ENCODE data around the gene BET1L.

BET1L gene

DNA sequence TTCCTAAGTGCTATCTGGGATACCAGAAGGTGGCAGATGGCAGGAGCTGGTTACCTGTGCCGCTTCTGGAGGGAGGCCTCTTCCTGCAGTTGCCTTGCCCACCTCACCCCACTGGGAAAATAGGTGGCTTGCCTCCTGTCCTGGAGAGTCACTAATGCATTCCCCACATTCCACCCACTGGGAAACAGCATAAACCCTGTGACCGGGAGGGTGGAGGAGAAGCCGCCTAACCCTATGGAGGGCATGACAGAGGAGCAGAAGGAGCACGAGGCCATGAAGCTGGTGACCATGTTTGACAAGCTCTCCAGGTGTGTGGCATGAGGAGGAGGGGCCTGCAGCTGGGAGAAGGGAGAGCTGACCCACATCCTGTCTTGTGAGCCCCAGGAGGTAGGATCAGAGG is 5.9 kb upstream of the BET1L start:
- Histone ChIP-seq H3K36me3 (ENCODE audit: control insufficient read depth, insufficient read depth, low read length) (peaks cover 49% of the 10 kb centered on the region), H3K9me3 (ENCODE audit: control insufficient read depth, insufficient read depth, low read length) (no peaks in the 10 kb centered on the region), H3K9ac (ENCODE audit: low read depth, low read length) (no peak overlapping the region), H3K27me3 (ENCODE audit: control insufficient read depth, insufficient read depth, low read length) (no peaks in the 10 kb centered on the region), H3K4me1 (ENCODE audit: control insufficient read depth, insufficient read depth, low read length) (peaks cover 2% of the 10 kb centered on the region), H3K4me3 (ENCODE audit: low read depth, low read length) (no peak overlapping the region)

DNA sequence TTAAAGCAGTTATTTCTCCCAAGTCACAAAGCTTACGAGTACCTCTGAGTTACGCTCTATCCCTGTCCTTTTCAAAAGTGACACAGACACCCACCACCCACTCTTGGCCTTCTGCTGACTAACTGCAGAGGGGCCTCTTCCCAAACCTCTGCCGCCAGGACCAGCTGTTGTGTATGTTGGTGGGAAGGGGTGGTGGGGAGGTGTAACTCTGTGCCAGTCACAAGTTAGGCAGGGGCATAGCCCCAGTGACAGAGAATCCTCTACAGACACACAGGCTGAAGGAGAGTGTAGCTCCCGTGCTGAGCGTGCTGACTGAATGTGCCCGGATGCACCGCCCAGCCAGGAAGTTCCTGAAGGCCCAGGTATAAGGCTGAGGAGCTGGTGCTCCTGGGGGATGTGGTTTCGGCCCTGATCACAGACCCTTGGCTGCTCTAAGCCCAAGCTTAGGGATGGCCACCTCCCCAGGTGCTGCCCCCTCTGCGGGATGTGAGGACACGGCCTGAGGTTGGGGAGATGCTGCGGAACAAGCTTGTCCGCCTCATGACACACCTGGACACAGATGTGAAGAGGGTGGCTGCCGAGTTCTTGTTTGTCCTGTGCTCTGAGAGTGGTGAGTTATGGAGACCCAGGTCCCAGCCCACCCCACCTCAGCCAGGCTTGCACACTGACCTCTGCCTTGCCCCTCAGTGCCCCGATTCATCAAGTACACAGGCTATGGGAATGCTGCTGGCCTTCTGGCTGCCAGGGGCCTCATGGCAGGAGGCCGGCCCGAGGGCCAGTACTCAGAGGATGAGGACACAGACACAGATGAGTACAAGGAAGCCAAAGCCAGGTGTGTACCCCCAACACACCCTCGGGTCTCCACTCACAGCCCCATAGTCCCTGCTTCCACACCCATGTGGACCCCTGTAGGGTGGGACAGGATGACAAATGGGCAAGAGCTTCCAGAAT is 5.2 kb upstream of the BET1L start:
- Histone ChIP-seq H3K36me3 (ENCODE audit: control insufficient read depth, insufficient read depth, low read length) (peaks cover 49% of the 10 kb centered on the region), H3K9me3 (ENCODE audit: control insufficient read depth, insufficient read depth, low read length) (no peaks in the 10 kb centered on the region), H3K4me1 (ENCODE audit: control insufficient read depth, insufficient read depth, low read length) (peaks cover 2% of the 10 kb centered on the region), H3K27me3 (ENCODE audit: control insufficient read depth, insufficient read depth, low read length) (no peaks in the 10 kb centered on the region), H3K9ac (ENCODE audit: low read depth, low read length) (no peak overlapping the region), H3K4me3 (ENCODE audit: low read depth, low read length) (no peak overlapping the region)

- no peaks in the 10 kb centered on the region for H3K9me3 ChIP-seq (ENCODE audit: control insufficient read depth, insufficient read depth, low read length)
- H3K36me3 ChIP-seq (ENCODE audit: control insufficient read depth, insufficient read depth, low read length) = peaks cover 53% of the 10 kb centered on the region
- H3K27me3 ChIP-seq (ENCODE audit: control insufficient read depth, insufficient read depth, low read length) = no peaks in the 10 kb centered on the region
- no peak overlapping the region for H3K4me3 ChIP-seq (ENCODE audit: low read depth, low read length)
- no peak overlapping the region for H3K9ac ChIP-seq (ENCODE audit: low read depth, low read length)
- H3K4me1 ChIP-seq (ENCODE audit: control insufficient read depth, insufficient read depth, low read length) = peaks cover 2% of the 10 kb centered on the region
Observed at GRCh38 chr11:211741-212140, 4.5 kb upstream of the BET1L start.

- Histone ChIP-seq H3K4me1 (ENCODE audit: control insufficient read depth, insufficient read depth, low read length) (peaks cover 2% of the 10 kb centered on the region), H3K36me3 (ENCODE audit: control insufficient read depth, insufficient read depth, low read length) (peaks cover 54% of the 10 kb centered on the region), H3K4me3 (ENCODE audit: low read depth, low read length) (no peak overlapping the region), H3K27me3 (ENCODE audit: control insufficient read depth, insufficient read depth, low read length) (no peaks in the 10 kb centered on the region), H3K9me3 (ENCODE audit: control insufficient read depth, insufficient read depth, low read length) (no peaks in the 10 kb centered on the region), H3K9ac (ENCODE audit: low read depth, low read length) (no peak overlapping the region)
Observed at GRCh38 chr11:211295-211694, 4.1 kb upstream of the BET1L start.

GRCh38 chr11:210803-211180 is 3.6 kb upstream of the BET1L start:
- peaks cover 54% of the 10 kb centered on the region for H3K36me3 ChIP-seq (ENCODE audit: control insufficient read depth, insufficient read depth, low read length)
- H3K4me1 ChIP-seq (ENCODE audit: control insufficient read depth, insufficient read depth, low read length) = peaks cover 2% of the 10 kb centered on the region
- no peaks in the 10 kb centered on the region for H3K9me3 ChIP-seq (ENCODE audit: control insufficient read depth, insufficient read depth, low read length)
- no peaks in the 10 kb centered on the region for H3K27me3 ChIP-seq (ENCODE audit: control insufficient read depth, insufficient read depth, low read length)
- H3K9ac ChIP-seq (ENCODE audit: low read depth, low read length) = no peak overlapping the region
- no peak overlapping the region for H3K4me3 ChIP-seq (ENCODE audit: low read depth, low read length)

DNA sequence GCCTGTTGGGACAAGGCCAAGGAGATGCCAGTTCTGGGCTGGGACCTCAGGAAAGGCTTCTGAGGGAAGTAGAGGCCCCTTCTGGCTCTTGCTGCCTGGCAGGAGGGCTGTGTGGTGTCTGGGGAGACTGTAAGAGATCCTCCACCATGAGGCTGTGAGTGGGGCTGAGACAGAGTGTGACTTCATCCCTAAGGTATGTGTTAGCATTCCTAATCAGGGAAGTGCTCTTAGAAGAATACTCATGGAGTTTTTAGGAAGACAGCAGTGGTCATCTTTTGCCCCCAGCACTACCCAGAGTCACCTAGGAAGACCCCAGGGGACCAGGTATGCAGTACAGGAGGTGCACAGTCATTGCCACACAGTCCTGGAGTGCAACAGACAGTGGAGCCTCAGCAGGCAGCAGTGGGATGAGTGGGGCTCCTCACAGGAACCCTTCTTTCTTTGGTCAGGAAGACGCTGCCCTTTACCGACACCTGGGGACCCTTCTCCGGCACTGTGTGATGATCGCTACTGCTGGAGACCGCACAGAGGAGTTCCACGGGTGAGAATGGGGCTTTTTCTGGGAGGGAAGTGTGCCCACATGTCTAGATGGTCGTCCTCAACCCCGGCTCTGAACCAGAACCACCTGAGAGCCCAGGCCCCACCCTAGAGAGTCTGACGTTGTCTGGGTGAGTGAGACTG is 3.1 kb upstream of the BET1L start:
- Histone ChIP-seq H3K4me3 (ENCODE audit: low read depth, low read length) (no peak overlapping the region), H3K9ac (ENCODE audit: low read depth, low read length) (no peak overlapping the region), H3K9me3 (ENCODE audit: control insufficient read depth, insufficient read depth, low read length) (no peaks in the 10 kb centered on the region), H3K36me3 (ENCODE audit: control insufficient read depth, insufficient read depth, low read length) (peaks cover 58% of the 10 kb centered on the region), H3K27me3 (ENCODE audit: control insufficient read depth, insufficient read depth, low read length) (no peaks in the 10 kb centered on the region), H3K4me1 (ENCODE audit: control insufficient read depth, insufficient read depth, low read length) (peaks cover 2% of the 10 kb centered on the region)

DNA sequence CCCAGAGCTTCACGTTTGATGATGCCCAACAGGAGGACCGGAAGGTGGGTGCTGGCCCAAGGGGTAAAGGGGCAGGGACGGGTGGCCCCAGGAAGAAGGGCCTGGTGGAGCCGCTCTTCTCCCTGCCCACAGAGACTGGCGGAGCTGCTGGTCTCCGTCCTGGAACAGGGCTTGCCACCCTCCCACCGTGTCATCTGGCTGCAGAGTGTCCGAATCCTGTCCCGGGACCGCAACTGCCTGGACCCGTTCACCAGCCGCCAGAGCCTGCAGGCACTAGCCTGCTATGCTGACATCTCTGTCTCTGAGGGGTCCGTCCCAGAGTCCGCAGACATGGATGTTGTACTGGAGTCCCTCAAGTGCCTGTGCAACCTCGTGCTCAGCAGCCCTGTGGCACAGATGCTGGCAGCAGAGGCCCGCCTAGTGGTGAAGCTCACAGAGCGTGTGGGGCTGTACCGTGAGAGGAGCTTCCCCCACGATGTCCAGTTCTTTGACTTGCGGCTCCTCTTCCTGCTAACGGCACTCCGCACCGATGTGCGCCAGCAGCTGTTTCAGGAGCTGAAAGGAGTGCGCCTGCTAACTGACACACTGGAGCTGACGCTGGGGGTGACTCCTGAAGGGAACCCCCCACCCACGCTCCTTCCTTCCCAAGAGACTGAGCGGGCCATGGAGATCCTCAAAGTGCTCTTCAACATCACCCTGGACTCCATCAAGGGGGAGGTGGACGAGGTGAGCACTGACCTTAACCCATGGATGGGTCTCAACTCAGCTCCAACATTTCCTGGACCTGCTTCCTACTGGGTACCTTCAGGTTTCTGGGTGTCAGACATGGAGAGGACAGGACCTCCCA is 2.3 kb upstream of the BET1L start:
- Histone ChIP-seq H3K4me1 (ENCODE audit: control insufficient read depth, insufficient read depth, low read length) (peaks cover 2% of the 10 kb centered on the region), H3K9me3 (ENCODE audit: control insufficient read depth, insufficient read depth, low read length) (no peaks in the 10 kb centered on the region), H3K9ac (ENCODE audit: low read depth, low read length) (peak overlapping the region; percentile 65), H3K27me3 (ENCODE audit: control insufficient read depth, insufficient read depth, low read length) (no peaks in the 10 kb centered on the region), H3K36me3 (ENCODE audit: control insufficient read depth, insufficient read depth, low read length) (peaks cover 58% of the 10 kb centered on the region), H3K4me3 (ENCODE audit: low read depth, low read length) (peak overlapping the region; percentile 98)

GRCh38 chr11:208917-209260 is 1.7 kb upstream of the BET1L start:
- peaks cover 2% of the 10 kb centered on the region for H3K4me1 ChIP-seq (ENCODE audit: control insufficient read depth, insufficient read depth, low read length)
- no peaks in the 10 kb centered on the region for H3K9me3 ChIP-seq (ENCODE audit: control insufficient read depth, insufficient read depth, low read length)
- H3K9ac ChIP-seq (ENCODE audit: low read depth, low read length) = peak overlapping the region; percentile 65
- H3K4me3 ChIP-seq (ENCODE audit: low read depth, low read length) = peak overlapping the region; percentile 98
- H3K27me3 ChIP-seq (ENCODE audit: control insufficient read depth, insufficient read depth, low read length) = no peaks in the 10 kb centered on the region
- H3K36me3 ChIP-seq (ENCODE audit: control insufficient read depth, insufficient read depth, low read length) = peaks cover 52% of the 10 kb centered on the region

DNA sequence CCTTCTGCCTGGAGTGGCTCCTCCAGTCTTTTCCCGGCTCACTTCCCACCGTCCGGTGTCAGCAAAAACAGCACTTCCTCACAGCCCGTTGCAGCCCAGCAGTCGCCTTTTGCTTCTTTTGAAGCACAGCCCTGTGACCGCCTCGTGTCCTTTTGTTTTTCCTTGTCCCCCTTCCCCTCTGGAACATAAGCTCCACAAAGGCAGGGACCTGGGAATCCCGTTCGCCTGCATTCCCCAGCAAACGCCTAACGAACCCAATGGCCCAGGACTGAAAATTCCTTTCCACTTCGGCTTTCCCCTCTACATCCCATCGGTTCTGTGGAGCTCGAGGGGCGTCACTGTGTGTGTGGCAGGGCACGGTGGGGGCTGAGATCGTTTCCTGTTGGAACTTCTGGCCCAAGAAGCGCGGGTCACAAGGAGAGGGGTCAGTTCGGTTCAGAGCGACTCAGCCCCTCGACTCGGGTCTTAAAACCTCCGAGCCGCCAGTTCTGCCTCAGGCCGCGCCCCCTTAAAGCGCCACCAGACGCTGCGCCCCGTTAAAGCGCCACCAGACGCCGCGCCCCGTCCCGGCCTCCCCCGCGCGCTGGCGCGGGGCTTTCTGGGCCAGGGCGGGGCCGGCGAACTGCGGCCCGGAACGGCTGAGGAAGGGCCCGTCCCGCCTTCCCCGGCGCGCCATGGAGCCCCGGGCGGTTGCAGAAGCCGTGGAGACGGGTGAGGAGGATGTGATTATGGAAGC is 1.1 kb upstream of the BET1L start:
- Histone ChIP-seq H3K36me3 (ENCODE audit: control insufficient read depth, insufficient read depth, low read length) (peaks cover 52% of the 10 kb centered on the region), H3K4me3 (ENCODE audit: low read depth, low read length) (peak overlapping the region; percentile 98), H3K9me3 (ENCODE audit: control insufficient read depth, insufficient read depth, low read length) (no peaks in the 10 kb centered on the region), H3K9ac (ENCODE audit: low read depth, low read length) (peak overlapping the region; percentile 94), H3K4me1 (ENCODE audit: control insufficient read depth, insufficient read depth, low read length) (peaks cover 2% of the 10 kb centered on the region), H3K27me3 (ENCODE audit: control insufficient read depth, insufficient read depth, low read length) (no peaks in the 10 kb centered on the region)

- Histone ChIP-seq H3K9me3 (ENCODE audit: control insufficient read depth, insufficient read depth, low read length) (no peaks in the 10 kb centered on the region), H3K4me3 (ENCODE audit: low read depth, low read length) (peak overlapping the region; percentile 98), H3K9ac (ENCODE audit: low read depth, low read length) (peak overlapping the region; percentile 94), H3K4me1 (ENCODE audit: control insufficient read depth, insufficient read depth, low read length) (peaks cover 2% of the 10 kb centered on the region), H3K27me3 (ENCODE audit: control insufficient read depth, insufficient read depth, low read length) (no peaks in the 10 kb centered on the region), H3K36me3 (ENCODE audit: control insufficient read depth, insufficient read depth, low read length) (peaks cover 47% of the 10 kb centered on the region)
Observed at GRCh38 chr11:207863-208180, 623 bp upstream of the BET1L start.

- Histone ChIP-seq H3K36me3 (ENCODE audit: control insufficient read depth, insufficient read depth, low read length) (peaks cover 36% of the 10 kb centered on the region), H3K9ac (ENCODE audit: low read depth, low read length) (peak overlapping the region; percentile 96), H3K4me3 (ENCODE audit: low read depth, low read length) (peak overlapping the region; percentile 98), H3K27me3 (ENCODE audit: control insufficient read depth, insufficient read depth, low read length) (no peaks in the 10 kb centered on the region), H3K9me3 (ENCODE audit: control insufficient read depth, insufficient read depth, low read length) (no peaks in the 10 kb centered on the region), H3K4me1 (ENCODE audit: control insufficient read depth, insufficient read depth, low read length) (peaks cover 2% of the 10 kb centered on the region)
Observed at GRCh38 chr11:206526-207207, 532 bp downstream of the BET1L start.

Measured in iPS-15b (cell line).